ENCODE data around the gene JAGN1. TPM values are rescaled to one million over a fixed set of nuclear protein-coding genes. Genes with fewer than 3 reads are reported as not detected.

Gene JAGN1
- total RNA-seq, 1 experiment from 2014 or later: 34.1 TPM

DNA sequence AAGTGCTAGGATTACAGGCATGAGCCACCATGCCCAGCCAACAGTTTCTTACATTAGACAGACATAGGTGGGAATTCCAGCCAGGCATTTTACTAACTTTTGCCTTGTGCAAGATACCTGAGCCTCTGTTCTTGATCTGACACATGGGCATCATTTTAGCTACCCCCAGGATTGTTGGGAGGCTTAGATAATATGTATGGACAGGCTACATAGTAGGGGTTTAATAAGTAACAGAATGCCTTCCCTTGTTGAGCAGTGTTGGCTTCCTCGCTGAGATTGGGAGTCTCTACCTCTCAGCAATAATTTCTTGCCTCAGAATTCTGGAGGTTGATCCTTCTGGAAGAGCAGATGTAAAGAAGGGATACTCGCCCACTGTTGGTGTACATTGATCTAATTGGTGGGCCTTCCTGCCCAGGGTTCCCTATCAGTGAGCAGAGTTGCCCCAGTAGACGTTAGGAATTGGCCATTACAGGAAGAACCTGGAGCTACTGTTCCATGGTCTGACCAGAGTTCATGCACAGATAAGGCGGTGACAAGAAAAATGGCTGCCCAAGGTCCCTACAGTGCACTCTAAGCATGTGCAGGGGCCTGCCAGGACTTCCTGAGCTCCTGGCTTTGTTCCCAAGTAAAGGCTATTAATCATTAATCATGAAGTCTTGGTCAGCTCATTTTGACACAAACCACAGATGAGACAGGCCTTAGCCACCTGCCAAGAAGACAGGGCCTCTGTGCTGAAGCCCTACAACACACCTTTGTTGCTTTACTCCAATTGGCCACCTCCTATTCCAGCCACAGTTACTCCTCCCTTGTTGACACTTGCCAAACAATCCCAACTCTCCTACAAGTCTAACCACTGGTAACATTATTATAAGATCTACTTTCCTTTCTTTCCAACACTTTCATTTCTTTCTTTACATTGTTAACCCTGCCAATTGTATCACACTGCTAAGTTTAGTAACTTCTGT, 7.3 kb downstream of the JAGN1 start:
- peak overlapping the region; percentile 44; the same call in 1 of the 2 replicates for H2AFZ ChIP-seq (ENCODE audit: low read length)
- CTCF ChIA-PET: interaction anchor here (0.6 to 1.0 kb wide), 4 partner anchors 19 to 84 kb away, joined by 3 to 8 read pairs (median 4); partner anchors contain the start of gene IL17RC
- ATAC-seq: peak; percentile 85
- no peaks in the 10 kb centered on the region for H4K20me1 ChIP-seq (ENCODE audit: low read length)
- POLR2A ChIA-PET (ENCODE audit: unreplicated experiment): interaction anchor here (0.5 to 1.1 kb wide), 2 partner anchors 15 to 35 kb away, joined by 5 to 8 read pairs; no protein-coding TSS in a partner anchor
- peaks cover 20% of the 10 kb centered on the region for H3F3A ChIP-seq (ENCODE audit: low read length, unreplicated experiment)
- peaks cover 16% of the 10 kb centered on the region for H3K79me2 ChIP-seq (ENCODE audit: low read length)
- DNase-seq: peak; percentile 99
- TF ChIP-seq CTCF (conservative IDR thresholded peaks at IDR 0.05; ENCODE audit: low read depth, low read length): no peak
- no peak for TF ChIP-seq EZH2 (IDR thresholded peaks at IDR 0.05; ENCODE audit: low read length, unreplicated experiment)
- no peak for TF ChIP-seq EZH2phosphoT487 (IDR thresholded peaks at IDR 0.05; ENCODE audit: borderline replicate concordance, low read length)
- H3K36me3 ChIP-seq (ENCODE audit: low read depth, low read length): peaks cover 13% of the 10 kb centered on the region; the same call in 1 of the 2 replicates
- no peaks in the 10 kb centered on the region for H3K9me2 ChIP-seq (replicated peaks; ENCODE audit: low read length)
- peak overlapping the region; percentile 93 for H3K27ac ChIP-seq (ENCODE audit: low read length)
- H3K9ac ChIP-seq (ENCODE audit: low read length): peak overlapping the region; percentile 65
- no peaks in the 10 kb centered on the region for H3K27me3 ChIP-seq (ENCODE audit: low read length)
- peaks cover 57% of the 10 kb centered on the region for H3K4me1 ChIP-seq (ENCODE audit: insufficient read depth, low read length)
- intact Hi-C loops (cut with micrococcal nuclease): loop anchor here (1.0 to 5.0 kb wide), 4 partner anchors 15 to 55 kb away; partner anchors contain the start of genes CRELD1 and RPUSD3
- H3K4me3 ChIP-seq (ENCODE audit: low read length): peak overlapping the region; percentile 46
- BruUV-seq (replicated peaks): TSS peak; percentile 56
- H3K4me2 ChIP-seq (ENCODE audit: low read length): peak overlapping the region; percentile 79
- H3K9me3 ChIP-seq (ENCODE audit: low read length): no peaks in the 10 kb centered on the region

DNA sequence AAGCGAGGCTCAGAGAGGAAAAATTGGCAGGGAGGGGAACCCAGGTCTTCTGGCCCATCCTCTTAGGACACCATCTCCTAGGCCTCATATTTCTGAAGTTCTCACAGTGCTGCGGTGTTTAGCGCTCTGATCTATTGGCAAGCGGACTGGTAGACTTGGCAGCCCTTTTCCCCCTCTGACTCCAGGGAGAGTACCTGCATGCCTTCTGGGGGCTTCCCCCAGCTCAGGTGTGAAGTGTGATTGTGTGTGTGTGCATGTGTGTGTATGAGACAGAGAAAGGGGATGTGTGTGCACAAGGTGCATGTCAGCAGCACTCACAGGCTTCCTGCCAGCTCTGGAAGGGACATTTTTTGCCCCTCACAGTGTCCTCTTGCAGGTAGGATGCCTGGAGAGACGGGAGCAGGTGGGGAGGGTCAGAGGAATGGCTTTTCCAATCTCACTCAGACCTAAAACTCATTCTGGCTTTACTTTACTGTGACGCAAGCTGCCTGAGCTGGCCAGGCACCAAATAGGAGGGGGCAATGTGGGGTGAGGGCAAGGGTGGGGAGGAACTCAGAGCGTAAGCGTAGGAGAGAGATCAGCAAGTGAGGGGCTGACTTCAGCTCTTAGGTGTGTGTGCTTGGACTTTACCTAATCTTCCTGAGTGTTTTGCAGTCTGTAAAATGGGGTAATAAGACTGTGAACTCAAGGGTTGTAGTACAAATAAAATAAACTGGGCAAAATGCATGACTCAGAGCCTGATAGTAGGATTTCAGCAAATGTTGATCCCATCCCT, 8.2 kb downstream of the JAGN1 start:
- H3K4me1 ChIP-seq (ENCODE audit: insufficient read depth, low read length): peaks cover 57% of the 10 kb centered on the region
- H3K9me3 ChIP-seq (ENCODE audit: low read length): no peaks in the 10 kb centered on the region
- H4K20me1 ChIP-seq (ENCODE audit: low read length): no peaks in the 10 kb centered on the region
- H3F3A ChIP-seq (ENCODE audit: low read length, unreplicated experiment): peaks cover 15% of the 10 kb centered on the region
- TF ChIP-seq EZH2phosphoT487 (IDR thresholded peaks at IDR 0.05; ENCODE audit: borderline replicate concordance, low read length) (no peak), CTCF (conservative IDR thresholded peaks at IDR 0.05; ENCODE audit: low read depth, low read length) (no peak), EZH2 (IDR thresholded peaks at IDR 0.05; ENCODE audit: low read length, unreplicated experiment) (no peak)
- H3K27ac ChIP-seq (ENCODE audit: low read length): peak overlapping the region; percentile 93
- POLR2A ChIA-PET (ENCODE audit: unreplicated experiment): interaction anchor here (1.1 kb wide), 1 partner anchor 14 kb away, joined by 5 read pairs; no protein-coding TSS in a partner anchor
- peak; percentile 71 for DNase-seq
- peak overlapping the region; percentile 46 for H3K4me3 ChIP-seq (ENCODE audit: low read length)
- peaks cover 6% of the 10 kb centered on the region for H3K79me2 ChIP-seq (ENCODE audit: low read length)
- BruUV-seq (replicated peaks): TSS peak; percentile 22
- H3K27me3 ChIP-seq (ENCODE audit: low read length): no peaks in the 10 kb centered on the region
- peaks cover 4% of the 10 kb centered on the region; the same call in 1 of the 2 replicates for H3K36me3 ChIP-seq (ENCODE audit: low read depth, low read length)
- H2AFZ ChIP-seq (ENCODE audit: low read length): 0 out of 2 replicates have a peak overlapping the region, but pooled peaks have one; percentile 24
- peak; percentile 14 for ATAC-seq
- intact Hi-C loops (cut with micrococcal nuclease): loop anchor here (1.0 to 5.0 kb wide), 4 partner anchors 14 to 56 kb away; partner anchors contain the start of genes CRELD1 and RPUSD3
- no peaks in the 10 kb centered on the region for H3K9me2 ChIP-seq (replicated peaks; ENCODE audit: low read length)
- peak overlapping the region; percentile 79 for H3K4me2 ChIP-seq (ENCODE audit: low read length)
- CTCF ChIA-PET: interaction anchor here (0.9 to 1.0 kb wide), 3 partner anchors 18 to 48 kb away, joined by 3 to 8 read pairs (median 4); partner anchors contain the start of gene IL17RC
- peak overlapping the region; percentile 65 for H3K9ac ChIP-seq (ENCODE audit: low read length)

All from PC-3 (cell line).